Measurements from ENCODE around the gene STK32C. TPM values are rescaled to one million over a fixed set of nuclear protein-coding genes. Genes with fewer than 3 reads are reported as not detected.

Gene STK32C
- total RNA-seq, 6 experiments from 2014 or later: 1.6 to 3.5 (median 2.1) TPM

GRCh38 chr10:132173185-132173584, 134.6 kb downstream of the STK32C start:
- no peaks in the 10 kb centered on the region for H3K9me3 ChIP-seq
- intact Hi-C loops (cut with DNase I): no loop called here
- H3K4me3 ChIP-seq: no peak overlapping the region
- WGBS (ENCODE audit: insufficient coverage, low coverage, low lambda C conversion rate, missing lambda C conversion rate): 88% methylated on average over 5 of the region's 5 CpGs
- ATAC-seq (no peak), DNase-seq (no peak)
- H3K27ac ChIP-seq: no peak overlapping the region
- no peaks in the 10 kb centered on the region for H3K27me3 ChIP-seq
- TF ChIP-seq POLR2A (IDR thresholded peaks at IDR 0.05) (no peak), CTCF (IDR thresholded peaks at IDR 0.05) (no peak)
- no peaks in the 10 kb centered on the region for H3K36me3 ChIP-seq
- no peaks in the 10 kb centered on the region for H3K4me1 ChIP-seq

GRCh38 chr10:132172091-132173066, 135.4 kb downstream of the STK32C start:
- Histone ChIP-seq H3K27me3 (no peaks in the 10 kb centered on the region), H3K36me3 (no peaks in the 10 kb centered on the region), H3K4me3 (no peak overlapping the region), H3K4me1 (no peaks in the 10 kb centered on the region), H3K9me3 (no peaks in the 10 kb centered on the region), H3K27ac (no peak overlapping the region)
- 50% methylated on average over 21 of the region's 26 CpGs for WGBS (ENCODE audit: insufficient coverage, low coverage, low lambda C conversion rate, missing lambda C conversion rate)
- TF ChIP-seq POLR2A (IDR thresholded peaks at IDR 0.05) (no peak), CTCF (IDR thresholded peaks at IDR 0.05) (no peak)
- intact Hi-C loops (cut with DNase I): no loop called here
- ATAC-seq: no peak
- no peak for DNase-seq

GRCh38 chr10:132170561-132171361, 137.0 kb downstream of the STK32C start:
- TF ChIP-seq CTCF (IDR thresholded peaks at IDR 0.05): no peak
- TF ChIP-seq POLR2A (IDR thresholded peaks at IDR 0.05): no peak
- ATAC-seq (no peak), DNase-seq (peak in 1 of 3 donors; percentile 53)
- no peak overlapping the region for H3K4me3 ChIP-seq
- intact Hi-C loops (cut with DNase I): no loop called here
- no peak overlapping the region for H3K27ac ChIP-seq
- no peaks in the 10 kb centered on the region for H3K36me3 ChIP-seq
- no peaks in the 10 kb centered on the region for H3K4me1 ChIP-seq
- 25% methylated on average over 4 of the region's 36 CpGs for WGBS (ENCODE audit: insufficient coverage, low coverage, low lambda C conversion rate, missing lambda C conversion rate)
- H3K9me3 ChIP-seq: no peaks in the 10 kb centered on the region
- no peaks in the 10 kb centered on the region for H3K27me3 ChIP-seq

GRCh38 chr10:132169766-132170560, 137.8 kb downstream of the STK32C start:
- no peaks in the 10 kb centered on the region for H3K9me3 ChIP-seq
- H3K4me1 ChIP-seq: no peaks in the 10 kb centered on the region
- no CpG with 5 or more reads among the region's 46 CpGs for WGBS (ENCODE audit: insufficient coverage, low coverage, low lambda C conversion rate, missing lambda C conversion rate)
- TF ChIP-seq POLR2A (IDR thresholded peaks at IDR 0.05) (no peak), CTCF (IDR thresholded peaks at IDR 0.05) (no peak)
- DNase-seq (peak in 1 of 3 donors; percentile 53), ATAC-seq (no peak)
- H3K27me3 ChIP-seq: no peaks in the 10 kb centered on the region
- intact Hi-C loops (cut with DNase I): no loop called here
- no peak overlapping the region for H3K4me3 ChIP-seq
- no peak overlapping the region for H3K27ac ChIP-seq
- H3K36me3 ChIP-seq: no peaks in the 10 kb centered on the region

Measured in right lobe of liver (tissue), 6 donors.